ENCODE measurements around the gene CHPF.

- no peak for TF ChIP-seq FOXA1 (IDR thresholded peaks at IDR 0.05)
- TF ChIP-seq BHLHE40 (IDR thresholded peaks at IDR 0.05; ENCODE audit: borderline replicate concordance): no peak
- peak; percentile 64; the same call in 1 of the 2 replicates for TF ChIP-seq PKNOX1 (IDR thresholded peaks at IDR 0.05)
- TF ChIP-seq LEF1 (IDR thresholded peaks at IDR 0.05; ENCODE audit: borderline replicate concordance): no peak
These were observed 28.0 kb upstream of the CHPF start, which contains the start of gene OBSL1 for GRCh38 chr2:219571311-219572236.
